Measurements from ENCODE around the gene IRX4.
"Not testable (repeated sequence)": the region's sequence is repeated elsewhere in the genome, so short reads cannot be mapped to it uniquely, and the experiment has no call there.

Gene IRX4

DNA sequence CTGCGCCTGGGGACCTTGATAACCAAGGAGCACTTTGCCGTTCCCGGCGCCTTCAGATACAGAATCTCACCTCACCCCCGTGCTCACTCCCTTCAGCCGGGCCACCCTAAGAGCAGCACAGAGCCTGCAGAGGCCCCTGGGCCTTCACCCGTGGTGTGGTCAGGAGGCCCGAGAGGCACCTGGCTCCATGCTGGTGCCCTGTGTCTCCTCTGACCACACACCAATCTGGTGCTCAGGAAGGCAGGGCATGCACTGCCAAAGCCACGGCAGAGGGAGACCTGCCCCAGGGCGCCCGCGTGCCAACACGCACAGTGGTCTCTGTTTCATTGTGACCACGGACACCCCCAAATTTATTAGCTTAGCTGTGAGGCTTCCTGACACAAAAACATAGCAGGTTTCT, 11.3 kb downstream of the IRX4 start:
- Histone ChIP-seq H3K27ac (ENCODE audit: low read length) (no peak overlapping the region), H3F3A (ENCODE audit: insufficient read depth, low read length) (no peaks in the 10 kb centered on the region), H4K20me1 (ENCODE audit: insufficient read depth, low read length) (no peaks in the 10 kb centered on the region), H3K4me3 (ENCODE audit: low read length) (no peak overlapping the region), H3K79me2 (ENCODE audit: low read length) (no peaks in the 10 kb centered on the region), H3K4me2 (ENCODE audit: low read depth, low read length) (no peak overlapping the region), H3K4me1 (ENCODE audit: low read length) (no peaks in the 10 kb centered on the region), H2AFZ (ENCODE audit: low read length) (no peak overlapping the region), H3K9ac (ENCODE audit: low read length) (no peak overlapping the region), H3K36me3 (replicated peaks; ENCODE audit: insufficient read depth, low read length) (no peaks in the 10 kb centered on the region), H3K9me2 (replicated peaks; ENCODE audit: insufficient read depth, low read length) (no peaks in the 10 kb centered on the region), H3K9me3 (replicated peaks; ENCODE audit: insufficient read depth, low read length) (no peaks in the 10 kb centered on the region), H3K27me3 (replicated peaks; ENCODE audit: insufficient read depth, low read length) (peaks cover 44% of the 10 kb centered on the region)
- TF ChIP-seq EZH2 (optimal IDR thresholded peaks at IDR 0.05; ENCODE audit: low read depth, low read length) (no peak), EZH2phosphoT487 (IDR thresholded peaks at IDR 0.05; ENCODE audit: low read length) (no peak)
- TF ChIP-seq, protein P1, sequence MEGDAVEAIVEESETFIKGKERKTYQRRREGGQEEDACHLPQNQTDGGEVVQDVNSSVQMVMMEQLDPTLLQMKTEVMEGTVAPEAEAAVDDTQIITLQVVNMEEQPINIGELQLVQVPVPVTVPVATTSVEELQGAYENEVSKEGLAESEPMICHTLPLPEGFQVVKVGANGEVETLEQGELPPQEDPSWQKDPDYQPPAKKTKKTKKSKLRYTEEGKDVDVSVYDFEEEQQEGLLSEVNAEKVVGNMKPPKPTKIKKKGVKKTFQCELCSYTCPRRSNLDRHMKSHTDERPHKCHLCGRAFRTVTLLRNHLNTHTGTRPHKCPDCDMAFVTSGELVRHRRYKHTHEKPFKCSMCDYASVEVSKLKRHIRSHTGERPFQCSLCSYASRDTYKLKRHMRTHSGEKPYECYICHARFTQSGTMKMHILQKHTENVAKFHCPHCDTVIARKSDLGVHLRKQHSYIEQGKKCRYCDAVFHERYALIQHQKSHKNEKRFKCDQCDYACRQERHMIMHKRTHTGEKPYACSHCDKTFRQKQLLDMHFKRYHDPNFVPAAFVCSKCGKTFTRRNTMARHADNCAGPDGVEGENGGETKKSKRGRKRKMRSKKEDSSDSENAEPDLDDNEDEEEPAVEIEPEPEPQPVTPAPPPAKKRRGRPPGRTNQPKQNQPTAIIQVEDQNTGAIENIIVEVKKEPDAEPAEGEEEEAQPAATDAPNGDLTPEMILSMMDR (IDR thresholded peaks at IDR 0.05; ENCODE audit: low read length) = no peak
- no peak for DNase-seq

DNA sequence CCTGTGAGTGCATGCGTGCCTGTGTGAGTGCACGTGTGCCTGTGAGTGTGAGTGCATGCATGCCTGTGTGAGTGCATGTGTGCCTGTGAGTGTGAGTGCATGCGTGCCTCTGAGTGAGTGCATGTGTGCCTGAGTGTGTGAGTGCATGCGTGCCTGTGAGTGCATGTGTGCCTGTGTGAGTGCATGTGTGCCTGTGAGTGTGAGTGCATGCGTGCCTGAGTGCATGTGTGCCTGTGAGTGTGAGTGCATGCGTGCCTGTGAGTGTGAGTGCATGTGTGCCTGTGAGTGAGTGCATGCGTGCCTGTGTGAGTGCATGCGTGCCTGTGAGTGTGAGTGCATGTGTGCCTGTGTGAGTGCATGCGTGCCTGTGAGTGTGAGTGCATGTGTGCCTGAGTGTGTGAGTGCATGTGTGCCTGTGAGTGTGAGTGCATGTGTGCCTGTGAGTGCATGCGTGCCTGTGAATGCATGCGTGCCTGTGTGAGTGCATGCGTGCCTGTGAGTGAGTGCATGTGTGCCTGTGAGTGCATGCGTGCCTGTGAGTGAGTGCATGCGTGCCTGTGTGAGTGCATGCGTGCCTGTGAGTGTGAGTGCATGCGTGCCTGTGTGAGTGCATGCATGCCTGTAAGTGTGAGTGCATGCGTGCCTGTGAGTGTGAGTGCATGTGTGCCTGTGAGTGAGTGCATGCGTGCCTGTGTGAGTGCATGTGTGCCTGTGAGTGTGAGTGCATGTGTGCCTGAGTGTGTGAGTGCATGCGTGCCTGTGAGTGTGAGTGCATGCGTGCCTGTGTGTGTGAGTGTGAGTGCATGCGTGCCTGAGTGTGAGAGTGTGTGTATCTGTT, 12.1 kb downstream of the IRX4 start:
- DNase-seq; H3F3A ChIP-seq (ENCODE audit: insufficient read depth, low read length); H2AFZ ChIP-seq (ENCODE audit: low read length); H3K36me3 ChIP-seq (replicated peaks; ENCODE audit: insufficient read depth, low read length); H3K9me3 ChIP-seq (replicated peaks; ENCODE audit: insufficient read depth, low read length); H3K27ac ChIP-seq (ENCODE audit: low read length); H3K4me1 ChIP-seq (ENCODE audit: low read length); H3K9ac ChIP-seq (ENCODE audit: low read length); H3K9me2 ChIP-seq (replicated peaks; ENCODE audit: insufficient read depth, low read length); H4K20me1 ChIP-seq (ENCODE audit: insufficient read depth, low read length); H3K79me2 ChIP-seq (ENCODE audit: low read length); H3K4me3 ChIP-seq (ENCODE audit: low read length); H3K4me2 ChIP-seq (ENCODE audit: low read depth, low read length): not testable (repeated sequence)
- peaks cover 36% of the 10 kb centered on the region for H3K27me3 ChIP-seq (replicated peaks; ENCODE audit: insufficient read depth, low read length)

DNA sequence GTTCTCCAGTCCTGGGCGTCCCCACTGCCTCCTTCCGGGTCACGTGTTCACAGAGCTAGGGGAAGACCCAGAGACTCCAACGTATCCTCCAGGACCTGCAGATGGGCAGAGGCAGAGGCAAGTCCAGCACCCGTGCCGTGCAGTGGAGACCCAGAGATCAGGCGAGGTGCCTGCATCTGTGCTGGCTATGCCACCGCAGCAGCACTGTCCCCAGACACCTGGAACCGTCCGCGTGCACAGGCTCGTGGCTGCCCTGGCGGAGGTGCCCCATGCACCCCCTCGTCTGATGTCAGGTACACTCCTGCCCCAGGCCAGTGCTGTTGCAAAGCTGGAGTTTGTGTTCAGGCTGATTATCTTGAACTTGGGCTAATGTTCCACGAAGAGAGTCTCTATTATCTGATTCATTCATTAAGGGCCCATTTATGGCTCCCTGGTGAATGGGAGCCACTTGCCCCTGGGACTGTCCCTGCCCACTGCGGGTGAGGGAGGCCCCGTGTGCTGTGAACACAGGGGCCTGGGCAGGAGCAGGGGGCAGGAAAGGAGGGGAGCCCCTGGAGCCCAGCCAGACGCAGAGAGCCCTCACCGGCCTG, 13.7 kb downstream of the IRX4 start:
- TF ChIP-seq, protein P1 (IDR thresholded peaks at IDR 0.05; ENCODE audit: low read length) = no peak
- TF ChIP-seq EZH2 (optimal IDR thresholded peaks at IDR 0.05; ENCODE audit: low read depth, low read length) (no peak), EZH2phosphoT487 (IDR thresholded peaks at IDR 0.05; ENCODE audit: low read length) (no peak)
- H3K79me2 ChIP-seq (ENCODE audit: low read length) = no peaks in the 10 kb centered on the region
- no peak overlapping the region; the same call in 1 of the 2 replicates for H3K4me3 ChIP-seq (ENCODE audit: low read length)
- no peak overlapping the region for H3K27ac ChIP-seq (ENCODE audit: low read length)
- H3K27me3 ChIP-seq (replicated peaks; ENCODE audit: insufficient read depth, low read length) = peaks cover 37% of the 10 kb centered on the region
- no peaks in the 10 kb centered on the region for H3K36me3 ChIP-seq (replicated peaks; ENCODE audit: insufficient read depth, low read length)
- H2AFZ ChIP-seq (ENCODE audit: low read length) = 0 out of 2 replicates have a peak overlapping the region, but pooled peaks have one; percentile 38
- no peak overlapping the region for H3K9ac ChIP-seq (ENCODE audit: low read length)
- H3K4me2 ChIP-seq (ENCODE audit: low read depth, low read length) = no peak overlapping the region; the same call in 1 of the 2 replicates
- H3K4me1 ChIP-seq (ENCODE audit: low read length) = no peaks in the 10 kb centered on the region
- H3K9me3 ChIP-seq (replicated peaks; ENCODE audit: insufficient read depth, low read length) = no peaks in the 10 kb centered on the region
- H3K9me2 ChIP-seq (replicated peaks; ENCODE audit: insufficient read depth, low read length) = no peaks in the 10 kb centered on the region
- no peaks in the 10 kb centered on the region for H4K20me1 ChIP-seq (ENCODE audit: insufficient read depth, low read length)
- H3F3A ChIP-seq (ENCODE audit: insufficient read depth, low read length) = no peaks in the 10 kb centered on the region
- no peak for DNase-seq

DNA sequence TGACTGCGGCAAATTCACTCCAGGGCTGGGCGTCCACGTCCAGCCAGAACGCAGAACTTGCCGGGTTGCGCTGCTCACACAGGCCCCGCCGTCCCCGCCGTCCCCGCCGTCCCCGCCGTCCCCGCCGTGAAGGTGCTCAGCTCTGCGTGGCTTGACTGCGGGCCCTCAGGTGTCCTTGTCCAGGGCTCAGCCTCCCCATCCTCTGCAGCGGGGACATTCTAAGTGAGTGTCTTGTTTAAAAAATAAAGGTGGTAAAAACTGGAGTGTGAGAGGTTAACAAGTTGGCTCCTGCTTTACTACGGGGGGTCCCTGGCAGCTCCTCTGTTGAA, 14.9 kb downstream of the IRX4 start:
- H3K27me3 ChIP-seq (replicated peaks; ENCODE audit: insufficient read depth, low read length) = peaks cover 39% of the 10 kb centered on the region
- TF ChIP-seq, protein P1 (IDR thresholded peaks at IDR 0.05; ENCODE audit: low read length) = no peak
- TF ChIP-seq EZH2phosphoT487 (IDR thresholded peaks at IDR 0.05; ENCODE audit: low read length) (no peak), EZH2 (optimal IDR thresholded peaks at IDR 0.05; ENCODE audit: low read depth, low read length) (no peak)
- no peak for DNase-seq

More for the DNA sequence above, 14.9 kb downstream of the IRX4 start:
- Histone ChIP-seq H3K9me3 (replicated peaks; ENCODE audit: insufficient read depth, low read length) (no peaks in the 10 kb centered on the region), H3K27ac (ENCODE audit: low read length) (no peak overlapping the region), H3F3A (ENCODE audit: insufficient read depth, low read length) (no peaks in the 10 kb centered on the region), H3K9me2 (replicated peaks; ENCODE audit: insufficient read depth, low read length) (no peaks in the 10 kb centered on the region), H3K36me3 (replicated peaks; ENCODE audit: insufficient read depth, low read length) (no peaks in the 10 kb centered on the region), H2AFZ (ENCODE audit: low read length) (no peak overlapping the region), H4K20me1 (ENCODE audit: insufficient read depth, low read length) (no peaks in the 10 kb centered on the region), H3K4me3 (ENCODE audit: low read length) (no peak overlapping the region), H3K79me2 (ENCODE audit: low read length) (no peaks in the 10 kb centered on the region), H3K4me2 (ENCODE audit: low read depth, low read length) (no peak overlapping the region), H3K4me1 (ENCODE audit: low read length) (no peaks in the 10 kb centered on the region), H3K9ac (ENCODE audit: low read length) (no peak overlapping the region)

All from MM.1S (cell line).